GM21529 (cell line): ENCODE results near the gene PDK3.

Experiments
- ATAC-seq: cut with Tn5 transposase; IDR thresholded peaks from one replicate; pipeline ENCODE4 v1.9.1; 2021; ENCODE audit not compliant: unreplicated experiment

Gene PDK3

GRCh38 chrX:24547961-24548360, 82.9 kb downstream of the PDK3 start:
- no peak for ATAC-seq

DNA sequence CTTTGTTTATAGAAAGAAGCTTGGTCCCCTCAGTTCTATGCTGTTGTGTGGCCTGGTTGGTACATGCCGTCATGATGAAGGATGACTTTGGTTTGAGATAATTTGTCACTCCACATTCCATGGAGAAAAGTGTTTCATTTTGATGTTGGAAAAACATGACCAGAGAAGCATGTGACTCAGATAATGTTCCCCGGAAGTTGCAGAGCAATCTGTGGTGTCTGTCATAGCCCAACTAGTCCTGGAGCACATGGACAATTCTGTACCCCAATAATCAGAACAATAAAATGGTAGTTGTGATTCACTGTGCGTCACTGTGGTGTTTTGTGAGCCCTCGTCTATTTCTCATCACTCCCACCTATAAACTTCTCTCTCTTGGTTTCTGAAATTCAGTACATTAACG, 85.1 kb downstream of the PDK3 start:
- ATAC-seq, result no peak

DNA sequence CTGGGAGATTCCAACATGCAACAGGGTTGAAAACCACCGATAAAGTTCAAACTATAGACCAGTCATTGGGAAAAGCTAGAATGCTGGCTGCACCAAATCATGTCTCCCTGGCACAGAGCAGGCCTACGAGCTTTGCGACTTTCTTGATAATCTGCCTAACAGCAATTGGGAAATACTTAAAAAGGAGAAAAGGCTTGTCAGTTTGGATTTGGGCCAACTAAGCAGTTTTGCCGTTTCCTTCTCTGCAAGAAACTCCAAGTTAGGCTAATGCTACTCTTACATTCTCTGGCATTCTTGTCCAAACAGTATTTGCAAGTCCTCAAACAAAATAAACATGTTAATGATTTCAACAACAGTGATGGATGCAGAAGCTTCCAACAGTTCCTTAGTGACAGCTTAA, 87.9 kb downstream of the PDK3 start:
- no peak for ATAC-seq

- no peak for ATAC-seq
Measured at GRCh38 chrX:24561121-24561520, 96.0 kb downstream of the PDK3 start.

- no peak for ATAC-seq
Measured at GRCh38 chrX:24563291-24564010, 98.4 kb downstream of the PDK3 start.

DNA sequence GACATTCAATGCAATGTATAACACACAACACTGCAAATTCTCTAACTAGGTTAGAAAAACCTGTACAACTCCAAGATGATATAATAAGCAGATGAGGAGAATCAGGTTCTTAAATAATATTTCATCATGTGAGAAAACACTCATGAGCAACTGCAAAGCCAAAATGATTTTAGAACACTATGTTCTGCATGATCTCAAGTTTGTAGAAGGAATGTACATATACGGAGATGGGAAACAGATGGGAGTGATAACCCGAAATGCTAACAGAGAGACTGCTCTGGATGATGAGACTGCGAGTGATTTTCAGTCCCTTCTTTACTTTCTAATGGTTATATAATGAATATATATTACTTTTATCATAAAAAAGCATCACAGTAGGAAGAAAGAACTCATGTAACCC, 101.2 kb downstream of the PDK3 start:
- no peak for ATAC-seq

DNA sequence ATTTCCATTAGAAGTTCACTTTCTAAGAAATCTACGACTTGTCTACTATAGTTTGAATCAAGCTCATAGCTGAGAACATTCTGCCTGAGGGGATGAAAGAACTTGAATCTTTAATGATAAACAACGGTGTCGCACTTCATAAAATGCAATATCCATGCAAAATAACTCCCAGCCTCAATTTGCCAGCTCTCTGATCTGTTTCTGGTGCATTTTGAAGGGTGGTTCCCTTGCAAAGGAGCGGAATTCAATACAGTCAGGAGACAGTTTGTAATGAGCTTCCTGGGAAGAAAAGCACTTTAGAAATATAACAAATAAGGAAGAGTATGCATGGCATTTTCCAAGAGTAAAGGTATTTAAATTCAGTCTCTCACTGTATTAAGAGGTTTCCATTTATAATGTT, 102.1 kb downstream of the PDK3 start:
- no peak for ATAC-seq

DNA sequence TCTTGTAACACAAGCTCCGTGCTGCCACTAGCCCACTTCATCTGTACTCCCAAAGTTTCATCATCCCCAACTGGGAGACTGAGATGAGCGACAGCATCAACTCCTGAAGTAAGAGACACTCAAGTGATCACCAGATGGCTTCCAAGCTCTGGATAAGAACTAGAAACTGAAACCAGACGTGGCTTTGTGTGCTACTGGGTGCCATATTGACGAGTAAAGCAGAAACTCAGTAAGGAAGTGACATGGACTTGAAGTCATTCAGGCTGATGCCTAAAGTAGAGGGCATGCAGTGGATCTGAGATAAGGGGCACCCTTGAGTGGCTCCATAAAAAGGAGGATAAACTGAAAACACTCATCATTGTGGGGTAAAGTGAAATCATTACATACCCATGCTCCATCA, 109.7 kb downstream of the PDK3 start:
- ATAC-seq, result no peak

DNA sequence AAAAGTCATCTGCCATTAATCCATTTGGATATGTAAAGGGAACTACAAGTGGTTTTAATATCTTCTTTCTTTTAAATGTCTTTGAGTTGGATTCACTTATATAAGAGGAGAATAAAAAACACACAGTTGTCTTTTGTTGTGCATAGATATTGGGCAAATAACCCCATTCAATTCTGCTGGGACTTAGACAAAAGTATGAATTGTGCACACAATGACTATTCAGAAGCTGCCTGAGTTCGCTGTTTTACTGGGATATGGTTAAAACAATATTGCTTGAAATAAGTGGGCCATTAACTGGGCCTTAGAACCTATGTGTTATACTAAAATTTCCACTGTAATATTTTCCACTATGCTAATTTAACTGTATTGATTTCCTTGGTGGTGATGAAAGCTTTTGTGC, 110.4 kb downstream of the PDK3 start:
- ATAC-seq, result no peak

DNA sequence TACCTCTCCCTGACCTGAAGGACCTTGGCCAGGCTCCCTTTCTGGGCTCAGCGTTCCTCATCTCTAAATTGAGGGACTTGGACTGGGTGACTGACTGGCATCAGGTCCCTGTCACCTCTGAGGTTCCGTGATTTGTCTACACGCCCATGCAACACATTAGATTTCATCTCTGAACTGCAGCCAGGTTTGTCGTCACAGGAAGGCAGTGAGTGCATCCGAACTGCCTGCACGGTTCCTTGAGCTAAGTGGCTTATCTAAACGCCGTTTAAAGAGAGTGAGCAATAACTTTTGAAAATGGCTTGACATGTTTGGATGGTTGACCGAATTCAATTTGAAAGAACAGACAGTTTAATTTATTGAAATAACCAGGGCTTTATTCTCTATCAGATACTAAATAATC, 112.0 kb downstream of the PDK3 start:
- ATAC-seq, result no peak
